ENCODE data around the gene PLCD1. TPM values are rescaled to one million over a fixed set of nuclear protein-coding genes. Genes with fewer than 3 reads are reported as not detected.

Gene PLCD1
- total RNA-seq, 1 donor from 2014 or later = 68.5 TPM

GRCh38 chr3:38005076-38006020 is 24.1 kb downstream of the PLCD1 start:
- Histone ChIP-seq H3K9me3 (no peaks in the 10 kb centered on the region), H3K36me3 (peaks cover 4 to 42% of the 10 kb centered on the region in 2 donors), H3K27me3 (no peaks in the 10 kb centered on the region), H3K4me1 (peaks cover 28% of the 10 kb centered on the region), H3K27ac (no peak overlapping the region), H3K4me3 (no peak overlapping the region)
- DNase-seq (ENCODE audit: extremely low spot score in 2 of 2) = no peak
- intact Hi-C loops (cut with DNase I) = loop anchor here (10.0 kb wide), 1 partner anchor 151 kb away; no protein-coding TSS in a partner anchor
- TF ChIP-seq CTCF (IDR thresholded peaks at IDR 0.05) (no peak), POLR2A (IDR thresholded peaks at IDR 0.05) (no peak), POLR2AphosphoS5 (IDR thresholded peaks at IDR 0.05; ENCODE audit: insufficient read depth in 1 of 2, low read depth in 1 of 2) (no peak)

GRCh38 chr3:38004415-38005075 is 24.9 kb downstream of the PLCD1 start:
- Histone ChIP-seq H3K4me1 (peaks cover 28% of the 10 kb centered on the region), H3K4me3 (no peak overlapping the region), H3K27me3 (no peaks in the 10 kb centered on the region), H3K27ac (peak overlapping the region; percentile 61), H3K36me3 (peaks cover 4 to 36% of the 10 kb centered on the region in 2 donors), H3K9me3 (no peaks in the 10 kb centered on the region)
- no peak for TF ChIP-seq POLR2A (IDR thresholded peaks at IDR 0.05)
- peak; percentile 40 to 70 (median 51) for TF ChIP-seq CTCF (IDR thresholded peaks at IDR 0.05)
- no peak for DNase-seq (ENCODE audit: extremely low spot score in 2 of 2)
- intact Hi-C loops (cut with DNase I) = loop anchor here (10.0 kb wide), 1 partner anchor 150 kb away; no protein-coding TSS in a partner anchor

- TF ChIP-seq CTCF (IDR thresholded peaks at IDR 0.05) (no peak), POLR2A (IDR thresholded peaks at IDR 0.05) (no peak), POLR2AphosphoS5 (IDR thresholded peaks at IDR 0.05; ENCODE audit: insufficient read depth in 1 of 2, low read depth in 1 of 2) (no peak)
- no peaks in the 10 kb centered on the region for H3K9me3 ChIP-seq
- DNase-seq (ENCODE audit: extremely low spot score in 2 of 2) = no peak
- peak overlapping the region; percentile 61 for H3K27ac ChIP-seq
- H3K36me3 ChIP-seq = peaks cover 4 to 29% of the 10 kb centered on the region in 2 donors
- peaks cover 28% of the 10 kb centered on the region for H3K4me1 ChIP-seq
- intact Hi-C loops (cut with DNase I) = loop anchor here (10.0 kb wide), 1 partner anchor 149 kb away; no protein-coding TSS in a partner anchor
- no peaks in the 10 kb centered on the region for H3K27me3 ChIP-seq
- H3K4me3 ChIP-seq = no peak overlapping the region
These were observed 25.5 kb downstream of the PLCD1 start for GRCh38 chr3:38003817-38004414.

GRCh38 chr3:38003371-38003816 is 26.0 kb downstream of the PLCD1 start:
- intact Hi-C loops (cut with DNase I) = loop anchor here (10.0 kb wide), 1 partner anchor 149 kb away; no protein-coding TSS in a partner anchor
- peaks cover 32% of the 10 kb centered on the region for H3K4me1 ChIP-seq
- TF ChIP-seq CTCF (IDR thresholded peaks at IDR 0.05) (peak; percentile 64 to 74 (median 73)), POLR2AphosphoS5 (IDR thresholded peaks at IDR 0.05; ENCODE audit: insufficient read depth in 1 of 2, low read depth in 1 of 2) (no peak)
- no peaks in the 10 kb centered on the region for H3K27me3 ChIP-seq
- H3K9me3 ChIP-seq = no peaks in the 10 kb centered on the region
- peak overlapping the region; percentile 61 for H3K27ac ChIP-seq
- no peak for DNase-seq (ENCODE audit: extremely low spot score in 2 of 2)
- H3K4me3 ChIP-seq = no peak overlapping the region
- H3K36me3 ChIP-seq = peaks cover 4 to 24% of the 10 kb centered on the region in 2 donors

All from vagina (tissue), 2 donors.